Inferior parietal cortex (tissue), 1 donor: ENCODE measurements around the gene TMEM213.
"Not testable (repeated sequence)": the region's sequence is repeated elsewhere in the genome, so short reads cannot be mapped to it uniquely, and the experiment has no call there.

Source experiments
- DNase-seq: peaks from one replicate; pipeline ENCODE4 v3.0.0-alpha.2; 2016; ENCODE audit errors: extremely low spot score

TMEM213 gene

DNA sequence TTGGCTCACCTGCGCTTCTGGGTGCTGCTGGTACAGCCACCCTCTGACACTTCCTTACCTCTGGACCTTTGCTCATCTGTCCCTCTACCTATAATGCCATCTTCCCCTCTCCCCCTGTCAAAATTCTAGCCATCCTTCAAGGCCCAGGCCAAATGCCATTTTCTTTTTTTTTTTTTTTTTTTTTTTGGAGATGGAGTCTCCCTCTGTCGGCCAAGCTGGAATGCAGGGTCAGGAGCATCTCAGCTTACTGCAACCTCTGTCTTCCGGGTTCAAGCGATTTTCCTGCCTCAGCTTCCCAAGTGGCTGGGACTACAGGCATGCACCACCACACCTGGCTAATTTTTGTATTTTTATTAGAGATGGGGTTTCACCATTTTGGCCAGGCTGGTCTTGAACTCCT, 748 bp upstream of the TMEM213 start:
- not testable (repeated sequence) for DNase-seq

DNA sequence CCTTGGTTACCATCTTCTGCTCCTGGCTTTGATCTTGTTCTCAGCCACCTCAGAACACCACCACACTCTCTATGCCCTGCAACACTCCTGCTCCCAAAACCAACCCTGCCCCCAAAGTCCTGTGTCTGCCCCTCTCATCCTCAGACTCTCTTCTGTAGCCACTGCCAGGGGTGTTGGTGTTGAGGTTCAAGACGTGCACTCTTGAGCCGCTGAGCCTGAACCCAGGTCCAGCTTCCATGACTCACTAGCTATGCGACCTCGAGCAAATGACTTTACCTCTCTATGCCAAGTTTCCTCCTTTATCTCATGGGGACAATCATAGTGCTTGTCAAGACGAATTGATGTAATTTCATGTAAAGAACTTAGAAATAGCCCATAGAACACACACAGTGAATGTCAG, 1.0 kb downstream of the TMEM213 start:
- DNase-seq, result no peak

DNA sequence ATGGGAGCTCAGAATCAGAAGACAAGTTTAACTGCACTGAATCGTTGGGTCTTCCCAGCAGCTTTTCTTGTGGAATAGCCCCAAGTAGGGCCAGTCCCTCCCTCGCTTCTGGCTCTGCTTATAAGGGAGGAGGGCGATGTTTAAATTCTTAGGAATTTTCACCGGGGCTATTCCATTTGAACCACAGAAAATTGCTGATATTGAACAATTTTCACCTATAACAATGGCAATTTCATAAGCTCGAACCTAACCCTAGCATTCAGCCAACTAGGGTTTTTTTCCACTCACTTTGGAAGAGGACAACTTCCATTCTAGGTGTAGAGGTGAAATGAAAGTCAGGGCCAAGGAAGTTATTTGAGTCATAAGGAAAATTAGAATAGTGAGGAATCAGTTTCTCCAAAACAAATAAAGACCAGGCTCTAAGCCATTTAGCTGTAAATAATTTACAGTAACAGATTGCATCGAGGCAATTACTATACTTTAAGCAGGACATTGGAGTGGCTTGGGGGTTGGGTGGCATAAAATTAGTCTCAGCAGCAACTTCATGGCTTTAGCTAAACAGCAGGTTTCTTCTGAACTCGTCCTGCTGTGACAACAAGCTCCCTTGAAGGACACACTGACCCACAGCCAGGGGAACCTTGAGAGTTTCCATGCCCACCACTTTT, 1.7 kb downstream of the TMEM213 start:
- DNase-seq, result no peak

DNA sequence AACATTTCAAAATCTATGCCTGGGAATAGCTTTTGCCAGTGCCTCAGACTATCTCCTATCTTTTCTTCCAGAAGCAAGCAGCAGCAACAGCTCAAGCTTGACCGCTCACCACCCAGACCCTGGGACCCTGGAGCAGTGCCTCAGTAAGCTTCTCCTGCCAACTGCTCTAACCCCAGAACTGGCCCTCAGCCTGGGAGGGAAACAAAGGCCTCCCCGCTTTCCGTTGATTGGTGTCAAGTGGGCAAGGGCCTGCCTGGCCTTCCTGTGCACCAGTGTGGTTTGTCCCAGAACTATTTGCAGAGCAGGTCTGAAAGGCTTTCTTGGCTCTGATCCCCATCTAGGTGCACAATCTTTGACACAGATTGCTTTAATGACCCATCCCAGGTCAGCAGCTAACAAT, 3.5 kb downstream of the TMEM213 start:
- no peak for DNase-seq

DNA sequence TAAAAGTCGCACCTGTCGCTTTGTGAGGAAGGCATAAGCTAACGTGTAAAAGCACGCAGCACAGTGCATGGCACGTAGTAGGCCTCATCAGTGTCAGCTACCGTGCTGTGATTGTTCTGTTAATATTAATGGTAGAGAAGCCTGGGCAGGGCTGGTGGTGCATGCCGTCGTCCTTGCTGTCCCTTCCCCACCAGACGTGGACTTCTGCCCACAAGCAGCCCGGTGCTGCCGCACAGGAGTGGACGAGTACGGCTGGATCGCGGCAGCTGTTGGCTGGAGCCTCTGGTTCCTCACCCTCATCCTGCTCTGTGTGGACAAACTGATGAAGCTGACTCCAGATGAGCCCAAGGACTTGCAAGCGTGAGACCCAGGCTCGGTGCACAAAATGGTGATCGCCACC, 4.9 kb downstream of the TMEM213 start:
- DNase-seq, result no peak

DNA sequence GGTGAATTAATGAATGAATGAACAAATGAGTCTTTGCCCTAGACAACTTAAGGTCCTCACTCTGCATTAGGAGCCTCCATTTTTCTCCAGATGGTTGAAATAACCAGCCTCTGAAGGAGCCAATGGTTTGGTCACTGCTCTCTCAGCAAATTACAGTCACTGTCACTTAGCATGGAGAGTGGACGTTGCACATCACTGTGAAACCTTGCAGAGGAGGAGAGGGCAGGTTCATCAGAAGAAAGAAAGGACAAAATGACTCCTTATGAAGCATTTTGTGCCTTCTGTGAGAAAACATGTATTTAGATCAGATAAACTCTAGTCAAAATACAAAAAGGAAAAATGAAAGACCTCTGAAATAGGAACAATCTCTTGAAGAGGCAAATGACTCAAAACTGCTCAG, 6.8 kb downstream of the TMEM213 start:
- no peak for DNase-seq

DNA sequence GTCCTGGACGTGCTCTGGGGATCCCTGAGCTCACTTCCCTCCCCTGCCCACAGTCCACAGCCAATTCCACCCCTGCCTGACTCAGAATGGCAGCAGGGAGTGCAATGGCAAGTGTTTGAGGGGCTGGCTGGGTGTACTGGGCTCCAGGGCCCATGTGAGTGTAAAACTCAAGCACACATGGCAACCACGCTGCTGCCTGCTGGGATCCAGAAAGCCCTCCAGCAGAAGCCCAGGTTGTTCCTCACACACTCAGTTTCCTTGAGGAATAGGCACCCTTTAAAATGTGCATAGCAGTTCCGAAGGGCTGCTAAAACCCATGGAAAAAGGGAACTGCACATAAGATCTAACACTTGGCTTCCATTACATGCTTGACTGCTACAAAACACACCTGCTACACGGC, 11.6 kb downstream of the TMEM213 start:
- no peak for DNase-seq

DNA sequence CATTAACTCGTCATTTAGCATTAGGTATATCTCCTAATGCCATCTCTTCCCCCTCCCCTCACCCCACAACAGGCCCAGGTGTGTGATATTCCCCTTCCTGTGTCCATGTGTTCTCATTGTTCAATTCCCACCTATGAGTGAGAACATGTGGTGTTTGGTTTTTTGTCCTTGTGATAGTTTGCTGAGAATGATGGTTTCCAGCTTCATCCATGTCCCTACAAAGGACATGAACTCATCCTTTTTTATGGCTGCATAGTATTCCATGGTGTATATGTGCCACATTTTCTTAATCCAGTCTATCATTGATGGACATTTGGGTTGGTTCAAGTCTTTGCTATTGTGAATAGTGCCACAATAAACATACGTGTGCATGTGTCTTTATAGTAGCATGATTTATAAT, 13.5 kb downstream of the TMEM213 start:
- not testable (repeated sequence) for DNase-seq

DNA sequence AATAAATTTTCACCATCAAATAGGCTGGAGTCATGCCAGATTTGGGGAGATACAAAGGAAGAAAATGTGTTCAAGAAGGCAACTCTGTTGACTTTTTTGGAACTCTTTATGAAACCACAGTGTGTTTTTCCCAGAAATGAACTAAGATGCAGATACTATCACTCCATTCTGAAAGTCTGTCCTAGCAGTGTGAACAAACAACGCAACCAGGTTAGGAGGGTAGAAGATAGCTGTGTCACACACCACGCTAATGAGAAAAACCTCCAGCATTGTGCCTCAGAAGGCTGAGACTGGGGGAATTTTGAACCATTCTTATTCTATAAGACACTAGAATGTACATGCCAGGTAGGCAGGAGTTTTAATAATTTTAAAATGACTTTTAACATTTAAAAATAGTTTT, 16.2 kb downstream of the TMEM213 start:
- DNase-seq, result no peak

DNA sequence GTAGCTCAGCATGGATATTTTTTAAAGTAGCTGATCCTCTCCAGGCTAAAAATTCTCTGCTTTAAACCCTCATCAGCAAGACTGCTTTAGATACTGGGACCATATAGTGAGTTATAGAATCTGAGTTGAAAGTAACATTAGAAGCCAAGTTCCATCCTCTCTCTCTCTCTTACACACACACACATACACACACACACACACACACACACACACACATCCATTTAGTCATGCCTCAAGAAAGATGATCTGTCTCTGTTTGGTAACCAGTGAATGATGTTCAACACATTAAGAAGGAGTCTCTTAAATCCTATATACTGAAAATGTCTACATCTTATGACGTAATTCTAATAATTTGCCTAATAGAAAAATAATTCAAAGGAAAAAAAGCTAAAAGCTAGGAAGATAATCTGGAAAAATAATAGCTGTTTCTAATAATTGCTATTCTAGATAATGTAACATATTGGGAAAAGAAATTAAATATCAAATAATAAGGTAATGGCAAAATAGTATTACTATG, 17.1 kb downstream of the TMEM213 start:
- DNase-seq, result no peak

DNA sequence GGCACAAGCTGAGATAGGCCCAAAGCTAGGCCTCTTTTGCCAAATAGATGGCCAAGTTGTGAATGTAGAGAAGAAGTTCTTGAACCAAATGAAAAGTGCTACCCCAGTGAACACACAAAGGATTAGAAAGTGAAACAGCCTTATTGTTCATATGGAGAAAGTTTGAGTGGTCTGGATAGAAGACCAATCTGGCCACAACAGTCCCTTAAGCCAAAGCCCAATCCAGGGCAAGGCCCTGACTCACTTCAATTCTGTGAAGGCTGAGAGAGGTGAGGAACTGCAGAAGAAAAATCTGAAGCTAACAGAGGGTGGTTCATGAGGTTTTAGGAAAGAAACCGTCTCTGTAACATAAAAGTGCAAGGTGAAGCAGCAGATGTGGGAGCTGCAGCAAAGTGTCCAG, 18.9 kb downstream of the TMEM213 start:
- DNase-seq, result no peak

DNA sequence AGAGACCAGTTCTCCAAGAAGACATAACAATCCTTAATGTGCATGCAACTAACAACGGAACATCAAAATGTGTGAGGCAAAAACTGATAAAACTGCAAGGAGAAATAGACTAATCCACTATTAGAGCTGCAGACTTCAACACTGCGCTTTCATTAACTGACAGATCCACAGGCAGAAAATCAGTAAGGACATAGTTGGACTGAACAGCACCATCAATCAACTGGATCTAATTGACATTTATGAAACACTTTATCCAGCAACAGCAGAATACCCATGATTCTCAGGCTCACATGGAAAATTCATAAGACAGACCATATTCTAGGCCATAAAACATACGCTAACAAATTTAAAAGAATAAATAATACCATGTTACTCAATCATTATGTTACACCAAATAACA, 21.8 kb downstream of the TMEM213 start:
- no peak for DNase-seq

DNA sequence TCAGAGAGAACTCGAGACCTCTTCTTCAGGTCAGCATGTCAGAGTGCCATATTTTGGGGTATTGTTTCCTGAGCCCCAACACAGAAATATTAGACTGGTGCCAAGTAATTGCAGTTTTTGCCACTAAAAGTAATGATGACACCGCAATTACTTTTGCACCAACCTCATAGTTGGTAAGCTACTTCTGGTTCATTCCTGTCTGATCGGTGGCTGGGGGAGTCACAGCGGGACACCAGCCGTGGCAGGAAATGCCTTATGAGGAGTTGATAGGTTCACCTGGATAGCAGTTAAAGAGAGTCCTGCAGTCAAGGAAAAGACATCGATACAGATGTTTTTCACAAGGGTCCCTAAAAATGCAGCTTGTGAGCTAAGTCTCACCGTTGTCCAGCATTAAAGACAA, 24.1 kb downstream of the TMEM213 start:
- DNase-seq, result no peak

DNA sequence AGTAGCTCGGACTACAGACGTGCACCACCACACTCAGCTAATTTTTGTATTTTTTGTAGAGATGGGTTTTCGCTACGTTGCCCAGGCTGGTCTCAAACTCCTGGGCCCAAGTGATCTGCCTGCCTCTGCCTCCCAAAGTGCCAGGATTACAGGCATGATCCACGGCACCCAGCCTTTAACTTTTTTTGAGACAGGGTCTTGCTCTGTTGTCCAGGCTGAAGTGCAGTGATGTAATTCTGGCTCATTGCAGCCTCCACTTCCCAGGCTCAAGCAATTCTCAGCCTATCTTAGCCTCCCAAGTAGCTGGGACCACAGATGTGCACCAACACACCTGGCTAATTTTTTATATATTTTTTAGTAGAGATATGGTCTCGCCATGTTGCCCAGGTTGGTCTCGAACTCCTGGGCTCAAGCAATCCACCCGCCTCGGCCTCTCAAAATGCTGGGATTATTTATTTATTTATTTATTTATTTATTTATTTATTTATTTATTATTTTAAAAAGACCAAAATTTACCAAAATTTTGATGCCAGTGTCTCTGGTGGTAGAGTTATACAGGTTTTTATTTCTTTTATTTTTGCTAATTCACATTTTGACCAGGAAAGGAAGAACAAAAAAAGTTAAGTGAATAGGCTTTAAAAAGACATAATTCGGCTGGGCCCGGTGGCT, 25.2 kb downstream of the TMEM213 start:
- DNase-seq, result no peak

DNA sequence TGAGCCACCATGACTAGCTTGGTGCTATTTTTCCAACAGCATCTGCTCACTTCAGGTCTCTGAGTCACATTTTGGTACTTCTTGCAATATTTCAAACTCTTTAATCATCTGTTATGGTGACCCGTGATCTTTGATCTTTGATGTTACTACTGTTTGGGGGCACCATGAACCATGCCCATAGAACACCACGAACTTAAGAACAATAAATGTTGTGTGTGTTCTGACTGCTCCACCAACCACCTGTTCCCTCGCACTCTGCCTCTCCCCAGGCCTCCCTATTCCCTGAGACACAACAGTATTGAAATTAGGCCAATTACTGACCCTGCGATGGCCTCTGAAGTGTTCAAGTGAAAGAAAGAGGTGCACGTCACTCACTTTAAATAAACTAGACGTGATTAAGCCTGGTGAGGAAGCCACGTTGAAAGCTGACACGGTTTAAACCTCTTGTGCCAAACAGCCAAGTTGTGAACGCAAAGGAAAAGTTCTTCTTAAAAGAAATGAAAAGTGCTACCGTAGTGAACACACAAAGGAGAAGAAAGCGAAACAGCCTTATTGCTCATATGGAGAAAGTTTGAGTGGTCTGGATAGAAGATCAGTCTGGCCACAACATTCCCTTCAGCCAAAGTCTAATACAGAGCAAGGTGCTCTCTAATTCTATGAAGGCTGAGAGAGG, 27.4 kb downstream of the TMEM213 start:
- no peak for DNase-seq

DNA sequence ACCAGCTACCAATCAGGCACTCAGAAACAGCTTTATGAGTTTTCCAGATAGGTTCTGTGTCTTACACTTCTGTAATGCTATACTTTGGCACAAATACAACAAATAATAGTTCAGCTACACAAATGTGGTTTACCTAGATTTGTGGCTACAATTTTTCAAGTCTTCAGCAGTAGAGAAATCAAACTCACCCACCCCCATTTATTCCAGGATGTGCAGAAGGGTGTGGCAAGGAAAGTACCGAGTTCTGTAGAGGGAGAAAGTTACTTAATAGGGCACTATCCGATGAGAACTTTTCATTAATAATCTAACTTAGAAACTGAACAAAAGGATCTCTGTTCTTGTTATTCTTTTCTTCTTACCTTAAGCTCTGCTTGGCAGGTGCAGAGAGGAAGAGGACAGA, 30.5 kb downstream of the TMEM213 start:
- no peak for DNase-seq

DNA sequence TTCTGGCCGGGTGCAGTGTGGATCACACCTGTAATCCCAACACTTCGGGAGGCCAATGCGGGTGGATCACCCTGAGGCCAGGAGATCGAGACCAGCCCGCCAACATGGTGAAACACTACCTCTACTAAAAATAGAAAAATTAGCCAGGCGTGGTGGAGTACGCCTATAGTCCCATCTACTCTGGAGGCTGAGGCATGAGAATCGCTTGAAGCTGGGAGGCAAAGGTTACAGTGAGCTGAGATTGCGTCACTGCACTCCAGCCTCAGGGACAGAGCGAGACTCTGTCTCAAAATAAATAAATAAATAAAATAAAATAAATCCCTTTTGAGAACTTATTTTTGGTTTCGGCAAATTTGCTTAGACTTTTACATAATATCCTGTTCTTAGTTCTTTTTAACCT, 31.5 kb downstream of the TMEM213 start:
- DNase-seq, result no peak

DNA sequence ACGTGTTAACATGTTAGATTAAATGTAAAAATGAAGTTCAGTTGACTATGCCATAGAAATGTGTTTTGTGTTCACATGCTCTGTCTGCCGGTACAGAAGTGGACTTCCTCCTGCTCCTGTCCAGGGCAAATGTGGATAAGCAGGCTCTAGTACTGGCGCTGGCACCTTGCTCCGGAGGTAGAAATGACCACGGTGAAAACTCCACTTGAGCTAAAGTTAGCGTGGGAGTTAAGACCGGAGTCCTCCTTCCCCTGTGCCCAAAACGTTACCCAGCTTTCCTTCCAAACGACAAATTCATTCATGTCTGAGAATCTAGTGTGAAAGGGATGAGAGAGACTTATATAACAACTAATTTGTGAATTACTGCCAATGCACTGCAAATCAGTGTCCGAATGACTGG, 35.2 kb downstream of the TMEM213 start:
- no peak for DNase-seq

DNA sequence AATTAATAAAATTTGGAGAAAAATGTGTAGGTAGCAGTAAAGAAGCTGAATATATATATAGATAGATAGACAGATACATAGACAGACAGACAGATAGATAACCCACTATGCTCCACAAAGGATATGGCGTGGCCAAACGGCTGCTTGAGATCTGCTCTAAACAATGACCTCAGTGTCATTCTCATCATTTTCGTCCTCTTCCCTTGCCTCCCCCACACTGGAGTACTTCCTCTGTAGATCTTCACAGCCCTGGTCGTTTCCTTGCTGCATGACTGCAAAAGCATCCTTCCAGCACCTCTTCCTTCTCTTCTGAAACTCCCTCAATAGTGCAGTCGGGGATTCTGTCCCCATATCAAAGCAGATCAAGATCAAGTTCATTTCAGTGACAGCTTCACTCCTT, 35.8 kb downstream of the TMEM213 start:
- no peak for DNase-seq

DNA sequence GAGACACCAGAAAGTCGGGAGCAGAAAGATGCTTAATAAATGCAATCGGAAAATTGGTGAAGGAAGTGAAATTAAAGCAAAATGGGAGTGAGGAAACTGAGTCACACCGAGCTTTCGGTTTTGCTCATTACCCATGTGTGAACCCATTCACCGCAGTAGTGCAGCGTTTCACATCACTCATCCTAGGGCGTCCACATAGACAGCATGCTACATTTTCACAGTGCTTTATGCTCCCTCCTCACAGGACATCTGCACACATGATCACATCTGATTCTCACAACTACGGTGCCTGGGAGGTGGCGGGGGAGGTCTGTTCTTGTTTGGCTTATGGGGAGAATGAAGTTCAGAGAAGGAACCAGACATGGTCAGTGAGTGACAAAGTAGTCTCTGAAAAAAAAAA, 36.8 kb downstream of the TMEM213 start:
- DNase-seq, result no peak

DNA sequence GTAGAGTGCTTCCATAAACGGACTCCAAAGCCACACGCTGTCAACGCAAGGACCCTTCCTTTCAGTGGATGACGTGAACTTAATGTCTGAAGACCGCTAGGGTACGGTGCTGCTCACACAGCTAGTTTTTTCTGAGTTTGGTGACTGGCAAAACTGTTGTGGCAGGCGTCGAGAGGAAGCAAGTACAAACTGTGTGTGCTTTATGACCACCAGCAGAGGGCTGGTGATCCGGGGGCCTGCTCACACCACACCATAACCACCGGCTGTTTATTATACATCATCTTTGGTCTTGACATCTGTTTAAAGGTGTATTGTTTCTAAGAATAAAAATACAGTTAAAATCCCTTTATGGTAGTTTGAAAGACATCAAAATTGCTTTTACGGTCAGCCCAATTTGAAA, 37.3 kb downstream of the TMEM213 start:
- no peak for DNase-seq

DNA sequence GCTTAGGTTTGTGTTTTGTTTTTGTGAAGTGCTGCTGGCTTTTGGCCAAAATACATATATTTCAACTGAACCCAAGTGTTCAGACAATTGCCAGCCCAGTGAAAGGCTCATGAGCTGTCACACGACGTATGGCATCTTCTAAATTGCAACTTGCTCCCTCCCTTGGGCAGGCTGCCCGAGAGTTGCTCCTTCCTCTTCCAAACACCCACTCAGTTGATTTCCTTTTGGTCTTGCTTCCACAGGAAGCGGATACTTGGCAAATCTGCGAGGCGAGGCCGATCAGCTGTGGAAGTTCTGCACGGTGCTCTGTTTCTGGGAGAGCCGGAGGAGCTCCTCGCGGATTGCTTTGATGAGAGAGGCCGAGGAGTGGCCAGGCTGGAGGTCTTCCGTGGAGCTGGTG, 39.8 kb downstream of the TMEM213 start:
- DNase-seq, result no peak

DNA sequence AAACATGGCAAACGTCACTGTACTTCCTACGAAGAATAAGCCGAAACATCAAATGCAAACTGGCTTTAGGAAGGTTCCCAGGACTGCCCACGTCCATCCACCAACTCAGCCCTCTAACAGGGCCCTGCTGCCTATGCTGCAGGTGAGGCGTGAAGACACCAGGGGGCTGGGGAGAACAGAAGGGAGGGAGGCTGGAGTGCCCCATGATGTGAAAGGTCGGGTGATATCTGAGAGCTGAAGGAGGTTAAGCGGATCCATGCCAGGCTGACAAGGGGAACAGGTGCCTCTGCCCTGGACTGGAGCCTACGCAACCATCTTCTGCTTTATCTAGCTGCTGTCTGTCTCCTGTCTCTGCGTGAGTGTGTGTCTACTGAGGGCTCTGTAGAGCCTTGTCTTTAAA, 40.4 kb downstream of the TMEM213 start:
- no peak for DNase-seq
